NCI-H69 (cell line): ENCODE measurements around the gene CKS1B.
A peak's percentile ranks its signal among the peaks of the same experiment; 100 is the strongest.

Source experiments
- DNase-seq: peaks from one replicate; lab custom pipeline; 2025; lab: John Stamatoyannopoulos, UW

Gene CKS1B

GRCh38 chr1:154945962-154946850, 28.3 kb upstream of the CKS1B start:
- DNase-seq, result no peak

GRCh38 chr1:154948079-154948478, 26.4 kb upstream of the CKS1B start:
- DNase-seq, result no peak

- no peak for DNase-seq
Measured at GRCh38 chr1:154951901-154952657, 22.4 kb upstream of the CKS1B start.

GRCh38 chr1:154952664-154953063, 21.8 kb upstream of the CKS1B start:
- DNase-seq, result no peak

GRCh38 chr1:154953611-154954038, 20.9 kb upstream of the CKS1B start:
- DNase-seq, result no peak

- no peak for DNase-seq
Measured at GRCh38 chr1:154954541-154954940, 19.9 kb upstream of the CKS1B start.

- peak; percentile 62 for DNase-seq
Measured at GRCh38 chr1:154955039-154955717, 19.3 kb upstream of the CKS1B start.

GRCh38 chr1:154955718-154956543, 18.6 kb upstream of the CKS1B start, which contains the start of gene PBXIP1:
PBXIP1 (minus strand) TSS chr1:154956099; CDS start chr1:154953721, 2,378 bp downstream.
- DNase-seq, result peak; percentile 94

GRCh38 chr1:154956544-154956941, 17.9 kb upstream of the CKS1B start:
- DNase-seq, result peak; percentile 39

- DNase-seq, result no peak
Measured at GRCh38 chr1:154957091-154957657, 17.3 kb upstream of the CKS1B start.

GRCh38 chr1:154958036-154958435, 16.4 kb upstream of the CKS1B start:
- no peak for DNase-seq

GRCh38 chr1:154958681-154959425, 15.6 kb upstream of the CKS1B start:
- DNase-seq, result no peak

GRCh38 chr1:154959426-154959780, 15.1 kb upstream of the CKS1B start:
- DNase-seq, result no peak

- no peak for DNase-seq
Measured at GRCh38 chr1:154960446-154961136, 13.9 kb upstream of the CKS1B start.

GRCh38 chr1:154961207-154962155, 13.0 kb upstream of the CKS1B start, which contains the start of gene PYGO2:
PYGO2 (minus strand) TSS chr1:154961782; CDS start chr1:154961576, 206 bp downstream.
- DNase-seq, result peak; percentile 89

- peak; percentile 66 for DNase-seq
Measured at GRCh38 chr1:154962156-154962749, 12.2 kb upstream of the CKS1B start.

GRCh38 chr1:154962795-154963330, 11.6 kb upstream of the CKS1B start:
- DNase-seq, result no peak

GRCh38 chr1:154963643-154964042, 10.8 kb upstream of the CKS1B start:
- DNase-seq, result no peak
